ENCODE results near the gene SLFN14.

DNA sequence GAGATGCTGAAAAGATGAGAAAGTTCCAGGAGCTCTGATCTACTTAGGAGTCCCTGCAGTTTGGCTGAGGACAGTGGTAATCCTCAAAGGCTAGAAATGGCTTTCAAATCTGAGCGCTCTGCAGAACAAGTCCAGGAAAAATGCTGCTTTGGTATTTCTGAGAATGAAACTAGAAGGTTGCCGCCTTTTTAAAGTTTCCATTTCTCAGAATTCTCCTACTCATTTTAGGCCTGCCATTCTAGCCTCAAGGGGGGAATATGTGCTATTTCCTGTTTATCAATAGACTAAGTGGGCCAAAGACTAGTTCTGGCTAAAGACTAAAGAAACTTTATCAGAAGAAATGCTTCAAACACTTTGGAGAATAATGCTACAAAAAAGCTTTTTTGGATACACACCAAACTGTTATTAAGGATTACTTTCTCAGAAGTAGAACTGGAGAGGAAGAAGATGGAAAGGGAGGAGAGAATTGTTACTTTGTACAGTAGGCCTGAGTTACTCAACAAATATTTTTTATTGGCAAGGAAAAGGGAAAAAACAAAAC lies 22.9 kb downstream of the SLFN14 start, which contains the start of gene SLFN12L:
- TF ChIP-seq POLR2A (IDR thresholded peaks at IDR 0.05) (no peak), CTCF (IDR thresholded peaks at IDR 0.05) (no peak), POLR2AphosphoS5 (IDR thresholded peaks at IDR 0.05) (no peak)
